Adrenal gland (tissue), 12 donors: Measurements from ENCODE around the gene RNF40. TPM values are rescaled to one million over a fixed set of nuclear protein-coding genes. Genes with fewer than 3 reads are reported as not detected.

Source experiments
- DNase-seq, 7 donors: peaks; one replicate each; pipeline ENCODE4 v3.0.0-alpha.2; 2019 to 2020
- H3K27ac ChIP-seq, 5 donors: fragments of 200-600 bp; sonication (generic) in 4 of 5; 1 replicate in 3 of 5; 2 replicates in 2 of 5; pipeline versions ENCODE4 v1.5.1 to v1.8.0; 2016 to 2020; ENCODE audit warnings: mild to moderate bottlenecking in 1 of 5
- H3K27me3 ChIP-seq: fragments of 200-600 bp; 2 replicates; pipeline ENCODE4 v1.8.0; 2021
- H3K36me3 ChIP-seq, 2 donors: fragments of 200-600 bp; replicated peaks in 1 of 2; 1 replicate in 1 of 2; 2 replicates in 1 of 2; pipeline versions ENCODE4 v1.5.1 to v1.8.0; 2018 to 2022
- H3K4me1 ChIP-seq, 2 donors: fragments of 200-600 bp; replicated peaks in 1 of 2; 1 replicate in 1 of 2; 2 replicates in 1 of 2; pipeline versions ENCODE4 v1.5.1 to v1.8.0; 2018 to 2021
- H3K4me3 ChIP-seq, 4 donors: fragments of 200-600 bp; sonication (generic) in 3 of 4; one replicate each; pipeline ENCODE4 v1.5.1; 2016 to 2018
- H3K9me3 ChIP-seq, 3 donors: fragments of 200-600 bp; sonication (generic) in 1 of 3; replicated peaks in 1 of 3; 1 replicate in 2 of 3; 2 replicates in 1 of 3; pipeline versions ENCODE4 v1.5.1 to v1.8.0; 2016 to 2021
- POLR2A ChIP-seq, 2 donors: fragments of 450-650 bp; IDR thresholded peaks; one replicate each; pipeline ENCODE4 v1.6.1; 2017; ENCODE audit warnings: antibody characterized with exemption in 2 of 2, mild to moderate bottlenecking in 2 of 2, moderate library complexity in 1 of 2
- WGBS, 4 donors: extraction: QIAGEN DNeasy Blood & Tissue Kit in 2 of 4; methylation state at CpG; one replicate each; pipeline versions ENCODE4 v1.1.5 to v1.1.7; 2013 to 2017; 5-methylcytosine and 5-hydroxymethylcytosine counted together
- intact Hi-C, 2 donors: fragments of 100-400 bp; cut with DNase I; formaldehyde crosslinking; loops; one replicate each; pipeline versions ENCODE4 v1.14.1 to v1.15.0; 2022 to 2023
- polyA plus RNA-seq, 3 donors: library from polyadenylated mRNA; stranded (reverse); fragments of 200-250 nt in 2 of 3; fragments of 350-450 nt in 1 of 3; fragmentation: Illumina TruSeq in 1 of 3; extraction: RNeasy Lipid Tissue Mini Kit (QIAGEN cat#74804) in 1 of 3; gene quantifications; one replicate each; pipeline ENCODE4 v1.2.3, GENCODE V29; 2013 to 2014
- total RNA-seq, 9 donors: library from RNA; depleted of rRNA in 4 of 9; stranded (reverse); fragments of >200 nt in 4 of 9; fragments of 120-200 nt in 1 of 9; fragmentation: NEBNext Ultra II Directional in 1 of 9; extraction: Animal tissue kit (Norgen Biotek cat#: 25700) in 1 of 9; gene quantifications; one replicate each; pipeline versions ENCODE4 v1.1.0 to v1.2.4, GENCODE V29; 2013 to 2023
- TF ChIP-seq, protein P1 (sequence below), 6 experiments: fragments of 450-650 bp in 4 of 6; fragments of 200-600 bp in 2 of 6; sonication (generic) in 1 of 6; IDR thresholded peaks; 1 replicate in 5 of 6; 2 replicates in 1 of 6; pipeline versions ENCODE4 v1.5.1 to v1.8.0; 2016 to 2021; ENCODE audit warnings: antibody characterized with exemption in 6 of 6, mild to moderate bottlenecking in 2 of 6, moderate library complexity in 1 of 6
- donor health status: healthy with polysubstance abuse.
- donor health status: Bipolar disorder and iron deficiency.
- donor health status: DM: yes; HTN: yes; CAD: no.
- donor health status: DM: no; HTN: no; CAD: no.
- donor health status: DM: no; HTN: no; CAD: no.
- donor health status: DM: yes; HTN: yes; CAD: no.

Gene RNF40
- total and polyA plus RNA-seq, 12 donors = 86.9 to 164 (median 114) TPM

DNA sequence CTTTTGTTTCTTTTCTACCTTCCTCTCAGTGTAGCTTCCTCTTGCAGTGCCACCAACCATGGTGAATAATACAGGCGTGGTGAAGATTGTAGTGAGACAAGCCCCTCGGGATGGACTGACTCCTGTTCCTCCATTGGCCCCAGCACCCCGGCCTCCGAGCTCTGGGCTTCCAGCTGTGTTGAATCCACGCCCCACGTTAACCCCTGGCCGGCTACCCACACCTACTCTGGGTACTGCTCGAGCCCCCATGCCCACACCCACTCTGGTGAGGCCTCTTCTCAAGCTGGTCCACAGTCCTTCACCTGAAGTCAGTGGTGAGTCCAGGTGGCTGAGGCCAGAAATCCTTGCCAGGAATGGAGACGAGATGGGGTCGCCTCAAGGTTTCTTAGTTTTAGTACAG, 39.2 kb upstream of the RNF40 start:
- no peak for DNase-seq
- Histone ChIP-seq H3K27me3 (no peaks in the 10 kb centered on the region), H3K9me3 (no peaks in the 10 kb centered on the region), H3K4me1 (peaks cover 10 to 13% of the 10 kb centered on the region in 2 donors), H3K36me3 (peaks cover 0 to 96% of the 10 kb centered on the region in 2 donors), H3K27ac (no peak overlapping the region), H3K4me3 (no peak overlapping the region)
- 85 to 89% (median 87%) methylated on average over 9 to 10 of the region's 10 CpGs for WGBS, 4 donors
- no peak for TF ChIP-seq POLR2A (IDR thresholded peaks at IDR 0.05)
- TF ChIP-seq, protein P1, sequence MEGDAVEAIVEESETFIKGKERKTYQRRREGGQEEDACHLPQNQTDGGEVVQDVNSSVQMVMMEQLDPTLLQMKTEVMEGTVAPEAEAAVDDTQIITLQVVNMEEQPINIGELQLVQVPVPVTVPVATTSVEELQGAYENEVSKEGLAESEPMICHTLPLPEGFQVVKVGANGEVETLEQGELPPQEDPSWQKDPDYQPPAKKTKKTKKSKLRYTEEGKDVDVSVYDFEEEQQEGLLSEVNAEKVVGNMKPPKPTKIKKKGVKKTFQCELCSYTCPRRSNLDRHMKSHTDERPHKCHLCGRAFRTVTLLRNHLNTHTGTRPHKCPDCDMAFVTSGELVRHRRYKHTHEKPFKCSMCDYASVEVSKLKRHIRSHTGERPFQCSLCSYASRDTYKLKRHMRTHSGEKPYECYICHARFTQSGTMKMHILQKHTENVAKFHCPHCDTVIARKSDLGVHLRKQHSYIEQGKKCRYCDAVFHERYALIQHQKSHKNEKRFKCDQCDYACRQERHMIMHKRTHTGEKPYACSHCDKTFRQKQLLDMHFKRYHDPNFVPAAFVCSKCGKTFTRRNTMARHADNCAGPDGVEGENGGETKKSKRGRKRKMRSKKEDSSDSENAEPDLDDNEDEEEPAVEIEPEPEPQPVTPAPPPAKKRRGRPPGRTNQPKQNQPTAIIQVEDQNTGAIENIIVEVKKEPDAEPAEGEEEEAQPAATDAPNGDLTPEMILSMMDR (IDR thresholded peaks at IDR 0.05) = no peak
- intact Hi-C loops = no loop called here

DNA sequence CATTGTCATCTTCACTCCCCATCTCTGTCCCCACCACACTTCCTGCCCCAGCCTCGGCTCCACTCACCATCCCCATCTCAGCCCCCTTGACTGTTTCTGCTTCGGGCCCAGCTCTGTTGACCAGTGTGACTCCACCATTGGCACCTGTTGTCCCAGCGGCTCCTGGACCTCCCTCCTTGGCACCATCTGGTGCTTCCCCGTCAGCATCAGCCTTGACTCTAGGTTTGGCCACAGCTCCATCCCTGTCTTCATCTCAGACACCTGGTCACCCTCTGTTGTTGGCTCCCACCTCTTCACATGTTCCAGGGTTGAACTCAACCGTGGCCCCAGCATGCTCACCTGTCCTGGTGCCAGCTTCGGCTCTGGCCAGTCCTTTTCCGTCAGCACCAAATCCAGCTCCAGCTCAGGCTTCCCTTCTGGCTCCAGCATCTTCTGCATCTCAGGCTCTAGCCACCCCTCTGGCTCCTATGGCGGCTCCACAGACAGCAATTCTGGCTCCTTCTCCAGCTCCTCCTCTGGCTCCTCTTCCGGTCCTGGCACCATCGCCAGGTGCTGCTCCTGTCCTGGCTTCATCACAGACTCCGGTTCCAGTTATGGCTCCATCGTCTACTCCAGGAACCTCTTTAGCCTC, 38.3 kb upstream of the RNF40 start:
- DNase-seq = no peak

DNA sequence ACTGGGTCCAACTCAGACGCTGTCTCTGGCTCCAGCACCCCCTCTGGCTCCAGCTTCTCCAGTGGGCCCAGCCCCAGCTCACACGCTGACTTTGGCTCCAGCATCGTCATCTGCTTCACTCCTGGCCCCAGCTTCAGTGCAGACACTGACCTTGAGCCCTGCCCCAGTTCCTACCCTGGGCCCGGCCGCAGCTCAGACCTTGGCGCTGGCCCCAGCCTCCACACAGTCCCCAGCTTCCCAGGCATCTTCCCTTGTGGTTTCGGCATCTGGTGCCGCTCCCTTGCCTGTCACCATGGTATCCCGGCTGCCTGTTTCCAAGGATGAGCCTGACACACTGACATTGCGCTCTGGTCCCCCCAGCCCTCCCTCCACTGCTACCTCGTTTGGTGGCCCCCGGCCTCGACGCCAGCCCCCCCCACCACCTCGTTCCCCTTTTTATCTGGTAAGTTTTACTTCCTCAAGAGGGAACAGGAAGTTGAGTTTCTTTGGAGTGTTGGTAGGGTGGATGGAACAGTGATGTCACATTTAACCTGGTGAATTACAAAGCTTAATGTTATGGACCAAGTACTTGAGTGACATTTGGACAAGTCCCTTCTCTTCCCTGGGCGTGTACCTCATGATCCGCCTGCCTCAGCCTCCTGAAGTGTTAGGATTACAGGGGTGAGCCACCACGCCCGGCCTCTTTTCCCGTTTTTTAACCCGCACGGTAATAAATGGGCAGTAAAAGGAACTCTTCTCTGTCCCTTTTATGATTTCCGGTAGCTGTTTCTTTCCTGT, 37.3 kb upstream of the RNF40 start:
- DNase-seq = peak; percentile 69 to 91 (median 88)
- Histone ChIP-seq H3K9me3 (no peaks in the 10 kb centered on the region), H3K4me1 (peaks cover 10 to 13% of the 10 kb centered on the region in 2 donors), H3K27ac (peak overlapping the region in 4 of 5 donors; percentile 37 to 80 (median 56)), H3K27me3 (no peaks in the 10 kb centered on the region), H3K4me3 (no peak overlapping the region), H3K36me3 (peaks cover 0 to 91% of the 10 kb centered on the region in 2 donors)
- TF ChIP-seq, protein P1 (IDR thresholded peaks at IDR 0.05) = no peak
- TF ChIP-seq POLR2A (IDR thresholded peaks at IDR 0.05) = no peak
- intact Hi-C loops = no loop called here
- WGBS, 4 donors = 52 to 61% (median 53%) methylated on average over 15 to 23 of the region's 23 CpGs

More for the DNA sequence above, 38.3 kb upstream of the RNF40 start:
- H3K4me1 ChIP-seq = peaks cover 10 to 13% of the 10 kb centered on the region in 2 donors
- TF ChIP-seq, protein P1 (IDR thresholded peaks at IDR 0.05) = no peak
- no peak for TF ChIP-seq POLR2A (IDR thresholded peaks at IDR 0.05)
- no peak overlapping the region for H3K4me3 ChIP-seq
- no peaks in the 10 kb centered on the region for H3K9me3 ChIP-seq
- H3K36me3 ChIP-seq = peaks cover 0 to 90% of the 10 kb centered on the region in 2 donors
- no peaks in the 10 kb centered on the region for H3K27me3 ChIP-seq
- intact Hi-C loops = no loop called here
- WGBS, 4 donors = 92 to 96% (median 95%) methylated on average over 12 of the region's 12 CpGs
- peak overlapping the region; percentile 36 to 80 (median 49) for H3K27ac ChIP-seq

DNA sequence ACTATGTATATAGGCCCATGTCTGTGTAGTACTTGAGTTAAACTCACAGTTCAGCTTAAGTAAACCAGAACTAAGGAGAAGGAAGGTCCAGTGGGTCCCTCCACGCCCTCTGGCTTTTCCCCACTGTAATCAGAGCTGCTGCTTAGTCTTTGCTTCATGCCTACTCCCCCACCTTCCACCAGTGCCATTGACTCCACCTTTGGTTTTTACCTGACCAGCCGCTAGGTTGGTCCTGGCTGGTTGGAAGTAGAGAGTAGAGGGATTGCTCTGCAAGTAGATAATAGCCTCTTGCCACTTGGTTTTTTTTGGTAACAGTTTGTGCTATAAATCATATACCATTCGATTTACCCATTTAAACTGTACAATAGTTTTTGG, 36.7 kb upstream of the RNF40 start:
- H3K4me3 ChIP-seq = no peak overlapping the region
- TF ChIP-seq, protein P1 (IDR thresholded peaks at IDR 0.05) = no peak
- TF ChIP-seq POLR2A (IDR thresholded peaks at IDR 0.05) = no peak
- H3K36me3 ChIP-seq = peaks cover 0 to 91% of the 10 kb centered on the region in 2 donors
- H3K4me1 ChIP-seq = peaks cover 10 to 13% of the 10 kb centered on the region in 2 donors
- no peaks in the 10 kb centered on the region for H3K9me3 ChIP-seq
- no peaks in the 10 kb centered on the region for H3K27me3 ChIP-seq
- intact Hi-C loops = no loop called here
- WGBS, 4 donors = 82 to 92% (median 88%) methylated on average over 3 of the region's 3 CpGs
- no peak for DNase-seq
- peak overlapping the region in 4 of 5 donors; percentile 37 to 80 (median 53) for H3K27ac ChIP-seq
